RWPE2 (cell line): ENCODE results near the gene SATB1.
"Not testable (repeated sequence)": the region's sequence is repeated elsewhere in the genome, so short reads cannot be mapped to it uniquely, and the experiment has no call there.

Source experiments
- ATAC-seq: fragments of 200-7000 bp; cut with Tn5 transposase; 3 replicates; pipeline ENCODE4 v1.9.1; 2021; ENCODE audit warnings: low read depth
- DNase-seq: peaks from one replicate; pipeline ENCODE4 v3.0.0-alpha.2; 2020; ENCODE audit warnings: low spot score
- H3K27ac ChIP-seq: fragments of 450-650 bp; 2 replicates; pipeline ENCODE4 v1.5.1; 2017; ENCODE audit warnings: mild to moderate bottlenecking; ENCODE audit not compliant: poor library complexity, severe bottlenecking
- H3K27me3 ChIP-seq: fragments of 250-450 bp; sonication (Bioruptor Pico); 2 replicates; pipeline ENCODE4 v1.5.1; 2021; ENCODE audit warnings: mild to moderate bottlenecking, moderate library complexity; ENCODE audit not compliant: insufficient read depth, poor library complexity, severe bottlenecking
- H3K36me3 ChIP-seq: fragments of 250-450 bp; sonication (Bioruptor Pico); 2 replicates; pipeline ENCODE4 v1.5.1; 2020; ENCODE audit warnings: low read depth, mild to moderate bottlenecking, moderate library complexity
- H3K4me1 ChIP-seq: fragments of 250-450 bp; sonication (Bioruptor Pico); 2 replicates; pipeline ENCODE4 v1.5.1; 2021; ENCODE audit warnings: mild to moderate bottlenecking, moderate library complexity; ENCODE audit not compliant: insufficient read depth, poor library complexity, severe bottlenecking
- H3K4me3 ChIP-seq: fragments of 250-450 bp; sonication (Bioruptor Pico); 2 replicates; pipeline ENCODE4 v1.5.1; 2021; ENCODE audit warnings: mild to moderate bottlenecking, moderate library complexity; ENCODE audit not compliant: severe bottlenecking
- H3K9me3 ChIP-seq: fragments of 250-450 bp; sonication (Bioruptor Pico); 2 replicates; pipeline ENCODE4 v1.5.1; 2021; ENCODE audit warnings: mild to moderate bottlenecking, moderate library complexity; ENCODE audit not compliant: severe bottlenecking
- CTCF ChIP-seq: fragments of 450-650 bp; IDR thresholded peaks from one replicate; pipeline ENCODE4 v1.5.1; 2017; ENCODE audit warnings: mild to moderate bottlenecking, moderate library complexity; ENCODE audit not compliant: poor library complexity, severe bottlenecking

SATB1 gene

GRCh38 chr3:18343809-18344208 lies 81.3 kb downstream of the SATB1 start:
- no peaks in the 10 kb centered on the region for H3K4me1 ChIP-seq

GRCh38 chr3:18338827-18339514 lies 86.2 kb downstream of the SATB1 start:
- TF ChIP-seq CTCF, result no peak
- ATAC-seq, result no peak
- Histone ChIP-seq H3K4me3 (no peak overlapping the region), H3K4me1 (peaks cover 4% of the 10 kb centered on the region), H3K27me3 (no peaks in the 10 kb centered on the region), H3K9me3 (no peaks in the 10 kb centered on the region), H3K27ac (no peak overlapping the region), H3K36me3 (no peaks in the 10 kb centered on the region)
- DNase-seq, result no peak

More at GRCh38 chr3:18343809-18344208, 81.3 kb downstream of the SATB1 start:
- no peaks in the 10 kb centered on the region for H3K9me3 ChIP-seq
- no peak for DNase-seq
- no peak overlapping the region for H3K27ac ChIP-seq
- H3K4me3 ChIP-seq, result no peak overlapping the region
- H3K27me3 ChIP-seq, result no peaks in the 10 kb centered on the region
- TF ChIP-seq CTCF, result no peak
- ATAC-seq, result no peak
- H3K36me3 ChIP-seq, result no peaks in the 10 kb centered on the region

DNA sequence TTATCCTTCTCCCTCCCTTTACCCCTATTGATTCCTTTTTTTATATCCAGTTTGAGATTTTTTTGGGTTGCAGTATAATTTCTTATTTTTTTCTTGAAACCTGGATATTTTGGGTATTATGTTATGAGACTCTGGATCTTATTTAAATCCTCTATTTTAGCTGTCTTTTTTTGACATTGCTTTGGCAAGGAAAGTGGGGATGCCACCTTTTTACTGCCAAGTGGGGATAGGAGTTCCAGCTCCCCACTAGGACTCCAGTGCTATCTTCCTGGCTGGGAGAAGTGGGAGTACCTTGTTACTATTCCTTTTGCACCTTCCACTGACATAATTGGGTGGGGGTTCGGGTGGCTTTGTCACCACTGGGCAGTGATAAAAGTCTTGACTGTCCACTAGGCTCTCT lies 87.9 kb downstream of the SATB1 start:
- Histone ChIP-seq H3K36me3 (no peaks in the 10 kb centered on the region), H3K4me3 (no peak overlapping the region), H3K27me3 (no peaks in the 10 kb centered on the region), H3K9me3 (no peaks in the 10 kb centered on the region), H3K27ac (no peak overlapping the region), H3K4me1 (peaks cover 4% of the 10 kb centered on the region)
- DNase-seq (no peak), ATAC-seq (no peak)
- no peak for TF ChIP-seq CTCF

DNA sequence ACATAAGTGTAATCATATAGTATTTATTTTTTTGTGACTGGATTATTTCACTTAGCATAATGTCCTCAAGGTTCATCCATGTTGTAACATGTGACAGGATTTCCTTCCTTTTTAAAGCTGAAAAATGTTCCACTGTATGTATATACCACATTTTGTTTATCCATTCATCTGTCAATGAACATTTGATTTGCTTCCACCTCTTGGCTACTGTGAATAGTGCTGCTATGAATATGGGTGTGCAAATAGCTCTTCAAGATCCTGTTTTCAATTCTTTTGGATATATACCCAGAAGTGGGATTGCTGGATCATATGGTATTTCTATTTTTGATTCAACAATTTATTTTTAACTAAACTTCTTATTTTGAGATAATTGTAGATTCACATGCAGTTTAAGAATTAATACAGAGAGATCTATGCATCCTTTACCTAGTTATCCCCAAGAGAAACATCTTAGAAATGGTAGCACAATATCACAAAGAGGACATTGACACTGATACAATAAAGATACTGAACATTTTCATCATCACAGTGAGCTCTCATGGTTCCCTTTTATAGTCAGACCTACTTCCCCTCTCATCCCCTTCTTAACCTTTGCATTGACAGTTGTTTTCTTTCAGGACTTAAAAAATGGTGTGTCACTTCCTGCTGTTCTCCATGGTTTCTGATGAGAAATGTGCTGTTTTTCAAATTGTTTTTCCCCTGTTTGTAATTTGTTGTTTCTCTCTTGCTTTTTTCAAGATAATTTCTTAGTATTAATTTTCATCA lies 90.1 kb downstream of the SATB1 start:
- H3K27me3 ChIP-seq, result no peaks in the 10 kb centered on the region
- no peak overlapping the region for H3K27ac ChIP-seq
- no peaks in the 10 kb centered on the region for H3K9me3 ChIP-seq
- DNase-seq, result no peak
- no peak overlapping the region for H3K4me3 ChIP-seq
- no peaks in the 10 kb centered on the region for H3K36me3 ChIP-seq
- ATAC-seq, result no peak
- no peak for TF ChIP-seq CTCF
- peaks cover 12% of the 10 kb centered on the region for H3K4me1 ChIP-seq

- H3K27ac ChIP-seq, result peak overlapping the region; percentile 52
- H3K9me3 ChIP-seq, H3K36me3 ChIP-seq, H3K27me3 ChIP-seq: not testable (repeated sequence)
- H3K4me1 ChIP-seq, result peaks cover 12% of the 10 kb centered on the region
- ATAC-seq (peak; percentile 77), DNase-seq (peak; percentile 66)
- H3K4me3 ChIP-seq, result peak overlapping the region; percentile 33
These were observed 94.2 kb downstream of the SATB1 start for GRCh38 chr3:18330772-18331441.
